ENCODE data around the gene PTPN22. TPM values are rescaled to one million over a fixed set of nuclear protein-coding genes. Genes with fewer than 3 reads are reported as not detected.
"Not testable (repeated sequence)": the region's sequence is repeated elsewhere in the genome, so short reads cannot be mapped to it uniquely, and the experiment has no call there.

The PTPN22 gene
- total and polyA plus RNA-seq, 8 donors = 0.57 to 2.3 (median 1.1) TPM

GRCh38 chr1:113855630-113856400 is 15.7 kb downstream of the PTPN22 start:
- Histone ChIP-seq H3K4me3 (no peak overlapping the region), H3K9me3 (no peaks in the 10 kb centered on the region), H3K27ac (no peak overlapping the region), H3K4me1 (no peaks in the 10 kb centered on the region), H3K36me3 (no peaks in the 10 kb centered on the region), H3K27me3 (no peaks in the 10 kb centered on the region)
- TF ChIP-seq CTCF (IDR thresholded peaks at IDR 0.05) = no peak
- DNase-seq (no peak), ATAC-seq (no peak), FAIRE-seq (no peak)
- intact Hi-C loops (cut with DNase I) = no loop called here
- WGBS, 2 donors = 90 to 93% methylated on average over 4 of the region's 4 CpGs

GRCh38 chr1:113854234-113854633 is 17.3 kb downstream of the PTPN22 start:
- WGBS, 2 donors = 32 to 97% methylated on average over 1 of the region's 1 CpG

GRCh38 chr1:113852694-113853093 is 18.8 kb downstream of the PTPN22 start:
- DNase-seq; H3K27ac ChIP-seq; FAIRE-seq; intact Hi-C loops (cut with DNase I); H3K36me3 ChIP-seq; H3K4me3 ChIP-seq; ATAC-seq; H3K27me3 ChIP-seq; H3K4me1 ChIP-seq; H3K9me3 ChIP-seq: not testable (repeated sequence)
- 82 to 96% methylated on average over 6 of the region's 6 CpGs for WGBS, 2 donors

More at GRCh38 chr1:113854234-113854633, 17.3 kb downstream of the PTPN22 start:
- no peak for FAIRE-seq
- Histone ChIP-seq H3K27me3 (no peaks in the 10 kb centered on the region), H3K27ac (no peak overlapping the region), H3K4me3 (no peak overlapping the region), H3K36me3 (no peaks in the 10 kb centered on the region), H3K4me1 (no peaks in the 10 kb centered on the region), H3K9me3 (no peaks in the 10 kb centered on the region)
- TF ChIP-seq CTCF (IDR thresholded peaks at IDR 0.05) = no peak
- intact Hi-C loops (cut with DNase I) = no loop called here
- ATAC-seq = no peak
- DNase-seq = no peak

GRCh38 chr1:113850127-113850796 is 21.2 kb downstream of the PTPN22 start:
- FAIRE-seq = no peak
- no peak for ATAC-seq
- no peak for TF ChIP-seq CTCF (IDR thresholded peaks at IDR 0.05)
- Histone ChIP-seq H3K27ac (no peak overlapping the region), H3K27me3 (no peaks in the 10 kb centered on the region), H3K4me3 (no peak overlapping the region), H3K9me3 (no peaks in the 10 kb centered on the region), H3K36me3 (no peaks in the 10 kb centered on the region), H3K4me1 (no peaks in the 10 kb centered on the region)
- no peak for DNase-seq
- WGBS, 2 donors = 66% methylated on average over 3 of the region's 3 CpGs
- intact Hi-C loops (cut with DNase I) = no loop called here

GRCh38 chr1:113849072-113849471 is 22.4 kb downstream of the PTPN22 start:
- Histone ChIP-seq H3K4me1 (no peaks in the 10 kb centered on the region), H3K9me3 (no peaks in the 10 kb centered on the region), H3K27me3 (no peaks in the 10 kb centered on the region), H3K36me3 (no peaks in the 10 kb centered on the region), H3K4me3 (no peak overlapping the region), H3K27ac (no peak overlapping the region)
- FAIRE-seq = no peak
- ATAC-seq = no peak
- TF ChIP-seq CTCF (IDR thresholded peaks at IDR 0.05) = no peak
- intact Hi-C loops (cut with DNase I) = no loop called here
- DNase-seq = no peak

Data from pancreas (tissue), 10 donors.